GM19023 (cell line): Measurements from ENCODE around the gene RNFT2.

Experiments
- ATAC-seq: cut with Tn5 transposase; IDR thresholded peaks from one replicate; pipeline ENCODE4 v1.9.1; 2021; ENCODE audit warnings: mild to moderate bottlenecking, moderate library complexity; ENCODE audit not compliant: unreplicated experiment

Gene RNFT2

DNA sequence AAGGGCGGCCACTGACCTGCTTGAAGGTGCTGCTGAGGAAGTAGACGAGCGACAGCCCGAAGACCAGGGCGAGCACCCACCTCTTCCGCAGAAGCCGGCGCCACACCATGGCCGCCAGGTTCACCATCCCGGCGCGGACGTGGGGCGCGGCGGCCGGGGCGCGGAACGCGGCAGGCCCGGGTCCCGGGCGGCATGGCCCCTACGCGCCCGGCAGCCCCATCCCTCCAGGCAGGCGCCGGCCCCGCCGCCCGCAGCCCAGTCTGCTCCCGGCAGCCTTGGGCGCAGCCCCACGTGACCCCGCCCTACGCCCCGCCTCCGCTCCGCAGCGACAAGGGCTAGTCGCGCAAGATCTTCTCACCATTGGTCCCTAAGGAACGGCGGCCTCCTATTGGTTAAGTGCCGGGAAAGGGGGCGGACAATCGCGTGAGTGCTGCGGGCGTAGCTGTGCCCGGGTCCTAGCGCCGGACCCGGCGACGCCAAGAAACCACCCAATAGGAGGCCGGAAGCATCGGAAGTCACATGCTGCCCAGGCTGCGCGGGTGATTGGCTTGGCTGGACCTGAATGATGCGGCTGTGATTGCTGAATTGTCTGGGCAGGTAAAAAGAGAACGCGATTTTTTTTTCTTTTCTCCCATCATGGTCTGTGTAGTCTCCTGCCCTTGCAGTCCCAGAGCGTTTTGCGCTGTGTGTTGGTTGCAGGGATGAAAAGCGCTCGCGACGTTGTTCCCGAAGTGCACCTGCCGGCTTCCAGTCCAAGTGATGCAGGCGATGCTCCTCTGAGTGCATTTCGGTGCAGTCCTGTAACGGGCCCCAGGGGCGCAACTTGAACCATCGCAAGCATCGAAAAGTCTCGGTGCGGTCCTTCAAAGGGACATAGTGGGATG is at the start of gene RNFT2, which contains the start of gene SPRING1:
Gene RNFT2, plus strand, starts transcription at position 542 of the 884 bp plus-strand sequence. CDS start 2,183 bp downstream, outside the sequence.
Gene SPRING1, minus strand, starts transcription at position 296 of the 884 bp plus-strand sequence. Its CDS starts 169 bp downstream, at position 127.
- ATAC-seq, result peak; percentile 99

GRCh38 chr12:116689521-116689920 is 48.6 kb upstream of the RNFT2 start:
- no peak for ATAC-seq

DNA sequence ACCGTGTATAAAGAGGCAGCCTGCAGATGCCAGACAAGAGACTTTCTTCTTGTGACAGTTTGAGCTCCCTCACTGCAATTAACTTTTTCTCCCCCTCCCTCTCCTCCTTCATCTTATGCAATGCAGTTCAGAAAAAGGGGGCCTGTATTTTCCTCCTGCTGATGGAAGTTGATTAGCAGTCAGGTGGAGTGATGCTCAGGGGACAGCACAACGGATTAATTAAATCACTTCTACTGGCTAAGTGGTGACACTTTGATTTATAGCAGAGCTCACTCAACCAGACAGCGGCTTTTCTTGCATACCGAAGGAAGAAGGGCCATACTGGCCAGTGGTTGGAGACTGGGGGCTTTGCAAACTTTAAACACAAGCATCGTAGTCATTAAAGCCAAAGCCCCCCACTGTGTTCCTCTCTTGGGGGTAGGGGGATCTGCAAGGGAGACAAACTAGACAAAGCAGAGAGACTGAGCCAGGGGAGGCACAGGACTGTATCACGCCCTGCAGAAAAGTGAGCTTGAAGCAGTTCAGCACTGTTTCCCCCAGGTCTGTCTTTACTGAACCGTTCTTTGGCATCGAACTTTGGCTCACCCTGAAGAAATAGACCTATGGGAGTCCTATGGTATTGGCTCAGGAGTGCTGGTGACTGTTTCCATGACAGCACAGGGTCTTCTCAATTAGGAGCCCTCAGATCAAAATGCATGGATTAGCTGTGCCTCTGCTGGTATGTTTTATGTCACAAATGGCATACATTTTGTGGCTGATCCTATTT is 48.0 kb upstream of the RNFT2 start:
- no peak for ATAC-seq

DNA sequence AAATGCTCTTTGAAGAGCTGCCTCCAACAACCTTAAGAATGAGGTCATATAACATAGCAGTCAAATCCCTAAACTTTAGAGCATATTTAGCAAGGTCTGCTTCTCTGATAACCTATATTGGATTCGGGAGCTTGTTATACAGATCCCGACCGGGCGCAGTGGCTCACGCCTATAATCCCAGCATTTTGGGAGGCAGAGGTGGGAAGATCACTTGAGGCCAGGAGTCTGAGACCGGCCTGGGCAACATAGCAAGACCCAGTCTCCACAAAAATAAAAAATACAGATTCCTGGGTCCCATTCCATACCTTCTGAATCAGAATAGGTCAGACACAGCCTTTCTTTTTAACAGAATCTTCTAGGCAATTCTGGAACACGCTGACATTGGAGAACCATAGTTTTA is 46.9 kb upstream of the RNFT2 start:
- ATAC-seq, result no peak

DNA sequence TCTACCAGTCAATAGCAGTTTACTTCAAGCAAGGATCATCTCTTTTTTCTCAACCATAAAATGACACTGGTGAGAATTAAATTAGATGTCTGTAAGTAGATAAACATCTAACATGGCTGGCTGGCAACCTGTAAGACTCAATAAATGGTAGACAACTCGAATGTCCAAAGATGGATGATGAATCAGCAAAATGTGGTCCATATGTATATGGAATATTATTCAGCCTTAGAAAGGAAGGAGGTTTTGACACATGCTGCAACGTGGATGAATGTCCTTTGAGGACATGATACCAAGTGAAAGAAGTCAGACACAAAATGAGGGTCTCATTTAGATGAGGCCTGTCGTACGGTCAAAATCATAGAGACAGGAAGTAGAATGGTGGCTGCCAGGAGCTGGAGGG is 46.5 kb upstream of the RNFT2 start:
- ATAC-seq, result no peak

DNA sequence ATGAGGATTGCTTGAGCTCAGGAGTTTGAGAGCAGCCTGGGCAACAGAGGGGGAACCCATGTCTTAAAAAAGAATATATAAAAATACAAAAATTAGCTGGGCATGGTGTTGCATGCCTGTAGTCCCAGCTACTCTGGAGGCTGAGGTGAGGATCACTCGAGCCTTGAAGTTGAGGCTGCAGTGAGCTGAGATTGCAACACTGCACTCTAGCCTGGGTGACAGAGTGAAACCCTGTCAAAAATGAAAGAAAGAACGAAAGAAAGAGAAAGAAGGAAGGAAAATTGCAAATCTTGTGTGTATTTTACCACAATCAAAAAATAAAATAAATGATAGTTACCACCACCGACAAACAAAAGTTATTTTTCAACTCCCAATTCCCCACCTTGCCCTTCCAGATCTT is 45.5 kb upstream of the RNFT2 start:
- no peak for ATAC-seq

- no peak for ATAC-seq
These were observed 44.6 kb upstream of the RNFT2 start for GRCh38 chr12:116693286-116694227.

DNA sequence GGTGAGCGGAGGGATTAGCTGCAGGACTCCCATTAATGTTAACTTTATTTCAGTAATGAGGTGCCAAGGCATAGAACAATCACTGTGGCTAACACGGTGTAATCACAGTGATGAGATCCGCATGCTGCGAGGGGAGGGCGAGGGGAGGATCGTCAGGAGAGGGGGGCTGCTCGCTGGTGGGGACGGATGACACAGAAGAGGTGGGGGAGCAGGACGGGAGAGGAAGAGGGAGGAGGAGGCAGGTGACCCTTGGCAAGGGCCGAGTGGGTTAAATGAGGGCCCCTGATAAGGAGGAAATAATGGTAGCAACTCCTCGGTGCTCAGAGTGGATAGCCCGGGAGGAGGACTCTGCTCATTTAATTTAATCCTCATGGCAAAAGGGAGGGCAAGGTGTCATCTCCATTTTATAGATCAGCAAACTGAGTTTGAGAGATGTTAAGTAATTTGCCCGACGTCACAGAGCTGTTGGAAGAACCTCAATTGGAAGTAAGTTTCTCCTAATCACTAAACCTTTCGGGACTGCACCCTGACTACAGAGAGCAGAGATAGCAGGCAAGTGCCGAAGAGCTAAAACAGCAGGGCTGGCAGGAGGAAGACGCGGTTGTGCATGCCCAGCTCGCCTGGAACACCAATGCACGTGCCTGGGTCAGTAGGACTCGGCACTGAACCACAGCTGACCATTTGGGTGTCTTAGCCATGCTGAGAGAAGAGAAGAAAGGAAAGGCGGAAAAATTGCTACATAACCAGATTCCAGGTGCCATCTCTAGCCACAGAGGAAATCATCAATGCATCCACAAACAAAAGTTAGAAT is 43.3 kb upstream of the RNFT2 start:
- no peak for ATAC-seq

GRCh38 chr12:116695464-116695725 is 42.7 kb upstream of the RNFT2 start:
- ATAC-seq, result no peak

GRCh38 chr12:116697305-116697704 is 40.8 kb upstream of the RNFT2 start:
- ATAC-seq, result no peak

DNA sequence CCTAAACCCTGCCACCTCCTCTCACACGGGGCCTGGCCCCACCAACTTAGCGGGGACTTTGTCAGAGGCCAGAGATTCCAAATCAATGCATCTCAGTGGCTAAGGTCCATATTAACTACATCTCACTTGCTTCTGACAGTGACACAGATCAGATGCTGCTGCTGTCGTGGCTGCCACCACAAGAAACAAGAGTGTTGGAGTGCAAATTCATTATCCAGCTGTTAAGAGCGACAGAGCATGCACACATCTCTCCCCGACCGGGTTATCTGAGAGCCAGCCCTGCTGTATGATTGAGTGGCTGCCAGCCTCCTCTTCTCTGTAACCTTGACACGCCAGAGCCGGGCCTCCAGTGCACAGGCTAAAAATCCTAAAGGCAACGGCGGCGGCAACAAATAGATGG is 40.4 kb upstream of the RNFT2 start:
- no peak for ATAC-seq

- ATAC-seq, result no peak
These were observed 40.0 kb upstream of the RNFT2 start for GRCh38 chr12:116698116-116698515.

- no peak for ATAC-seq
These were observed 39.5 kb upstream of the RNFT2 start for GRCh38 chr12:116698554-116699075.

DNA sequence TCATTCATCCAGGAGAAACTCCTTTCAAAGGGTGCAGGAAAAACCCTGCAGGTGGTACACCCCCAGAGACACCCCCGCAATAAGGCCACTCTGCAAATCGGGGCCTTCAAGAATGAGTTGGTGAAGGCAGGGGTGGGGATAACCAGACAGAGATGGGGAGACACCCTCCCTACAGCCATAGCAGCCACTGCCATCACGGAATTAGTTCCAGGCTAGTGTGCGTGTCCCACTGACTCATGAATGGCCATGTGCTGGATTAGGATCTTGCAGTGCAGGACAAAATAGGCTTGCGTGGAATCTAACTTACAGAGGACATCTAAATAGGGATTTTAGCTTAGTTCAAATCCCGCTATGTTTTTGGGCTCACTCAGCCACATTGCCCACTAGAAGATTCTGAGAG is 38.0 kb upstream of the RNFT2 start:
- no peak for ATAC-seq

- ATAC-seq, result no peak
These were observed 36.7 kb upstream of the RNFT2 start for GRCh38 chr12:116701432-116701831.

DNA sequence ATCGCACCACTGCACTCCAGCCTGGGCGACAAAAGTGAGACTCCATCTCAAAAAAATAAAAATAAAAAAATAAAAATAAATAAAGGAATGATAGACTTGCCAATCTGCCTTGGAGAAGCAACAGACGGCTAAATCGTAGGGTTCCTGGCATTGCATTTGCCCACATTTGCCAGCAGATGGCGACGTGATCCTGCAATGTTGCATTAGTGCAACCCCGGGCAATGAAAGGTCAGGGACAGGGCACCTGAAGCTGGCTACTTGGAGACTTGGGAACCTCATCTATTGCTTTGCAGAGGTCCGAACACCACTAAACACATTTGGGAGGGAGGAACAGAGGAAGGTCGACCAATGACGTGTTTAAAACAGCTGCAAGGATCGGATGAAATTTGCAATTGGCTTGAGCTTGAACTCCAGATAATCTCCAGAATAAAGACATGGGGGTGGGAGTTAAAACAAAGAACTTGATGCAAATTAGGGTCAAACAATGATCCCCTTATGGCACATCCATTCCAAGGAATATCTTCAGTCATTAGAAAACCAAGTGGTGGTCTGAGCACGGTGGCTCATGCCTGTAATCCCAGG is 34.8 kb upstream of the RNFT2 start:
- ATAC-seq, result no peak

GRCh38 chr12:116707751-116708150 is 30.4 kb upstream of the RNFT2 start:
- ATAC-seq, result no peak

GRCh38 chr12:116708826-116709756 is 29.0 kb upstream of the RNFT2 start:
- ATAC-seq, result no peak

- no peak for ATAC-seq
These were observed 28.3 kb upstream of the RNFT2 start for GRCh38 chr12:116709768-116710167.
